Measurements from ENCODE around the gene ATP6V0E2.

GRCh38 chr7:149836434-149836833 is 37.3 kb upstream of the ATP6V0E2 start:
- TF ChIP-seq, protein P1, sequence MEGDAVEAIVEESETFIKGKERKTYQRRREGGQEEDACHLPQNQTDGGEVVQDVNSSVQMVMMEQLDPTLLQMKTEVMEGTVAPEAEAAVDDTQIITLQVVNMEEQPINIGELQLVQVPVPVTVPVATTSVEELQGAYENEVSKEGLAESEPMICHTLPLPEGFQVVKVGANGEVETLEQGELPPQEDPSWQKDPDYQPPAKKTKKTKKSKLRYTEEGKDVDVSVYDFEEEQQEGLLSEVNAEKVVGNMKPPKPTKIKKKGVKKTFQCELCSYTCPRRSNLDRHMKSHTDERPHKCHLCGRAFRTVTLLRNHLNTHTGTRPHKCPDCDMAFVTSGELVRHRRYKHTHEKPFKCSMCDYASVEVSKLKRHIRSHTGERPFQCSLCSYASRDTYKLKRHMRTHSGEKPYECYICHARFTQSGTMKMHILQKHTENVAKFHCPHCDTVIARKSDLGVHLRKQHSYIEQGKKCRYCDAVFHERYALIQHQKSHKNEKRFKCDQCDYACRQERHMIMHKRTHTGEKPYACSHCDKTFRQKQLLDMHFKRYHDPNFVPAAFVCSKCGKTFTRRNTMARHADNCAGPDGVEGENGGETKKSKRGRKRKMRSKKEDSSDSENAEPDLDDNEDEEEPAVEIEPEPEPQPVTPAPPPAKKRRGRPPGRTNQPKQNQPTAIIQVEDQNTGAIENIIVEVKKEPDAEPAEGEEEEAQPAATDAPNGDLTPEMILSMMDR (IDR thresholded peaks at IDR 0.05) = no peak
- TF ChIP-seq EP300 (IDR thresholded peaks at IDR 0.05) = no peak
- TF ChIP-seq POLR2A (IDR thresholded peaks at IDR 0.05) = no peak
- TF ChIP-seq POLR2AphosphoS5 (IDR thresholded peaks at IDR 0.05) = no peak
